ENCODE measurements around the gene DPEP3.
"Not testable (repeated sequence)": the region's sequence is repeated elsewhere in the genome, so short reads cannot be mapped to it uniquely, and the experiment has no call there.

DPEP3 gene

GRCh38 chr16:67943619-67944504, 36.4 kb downstream of the DPEP3 start, which contains the start of gene LCAT:
TSS of gene LCAT (minus strand) at chr16:67944120. CDS start at chr16:67944101, 19 bp downstream.
- no peak for DNase-seq

- DNase-seq = no peak
Measured at GRCh38 chr16:67943256-67943618, 37.1 kb downstream of the DPEP3 start.

GRCh38 chr16:67942510-67943255, 37.6 kb downstream of the DPEP3 start:
- DNase-seq = no peak

- DNase-seq = no peak
Measured at GRCh38 chr16:67942200-67942509, 38.1 kb downstream of the DPEP3 start.

GRCh38 chr16:67941469-67942199, 38.7 kb downstream of the DPEP3 start:
- DNase-seq = no peak

- no peak for DNase-seq
Measured at GRCh38 chr16:67940446-67941089, 39.7 kb downstream of the DPEP3 start.

- no peak for DNase-seq
Measured at GRCh38 chr16:67939507-67940445, 40.5 kb downstream of the DPEP3 start.

- not testable (repeated sequence) for DNase-seq
Measured at GRCh38 chr16:67937713-67938112, 42.6 kb downstream of the DPEP3 start.

- DNase-seq = no peak
Measured at GRCh38 chr16:67936880-67937605, 43.3 kb downstream of the DPEP3 start.

- peak; percentile 33 for DNase-seq
Measured at GRCh38 chr16:67936124-67936879, 44.0 kb downstream of the DPEP3 start, which contains the start of gene PSMB10. TSS of gene PSMB10 (minus strand) at chr16:67936850. CDS start at chr16:67936749, 101 bp downstream.

GRCh38 chr16:67935402-67936123, 44.7 kb downstream of the DPEP3 start:
- peak; percentile 98 for DNase-seq

- no peak for DNase-seq
Measured at GRCh38 chr16:67935101-67935401, 45.2 kb downstream of the DPEP3 start.

GRCh38 chr16:67934306-67935100, 45.8 kb downstream of the DPEP3 start:
- DNase-seq = no peak

GRCh38 chr16:67933805-67934204, 46.5 kb downstream of the DPEP3 start:
- no peak for DNase-seq

GRCh38 chr16:67932462-67932840, 47.8 kb downstream of the DPEP3 start:
- DNase-seq = no peak

GRCh38 chr16:67931712-67932461, 48.4 kb downstream of the DPEP3 start, which contains the start of gene CTRL:
TSS of gene CTRL (minus strand) at chr16:67931862. CDS start at chr16:67931852, 10 bp downstream.
- no peak for DNase-seq

GRCh38 chr16:67930678-67931211, 49.6 kb downstream of the DPEP3 start:
- DNase-seq = no peak

- DNase-seq = no peak
Measured at GRCh38 chr16:67930191-67930590, 50.1 kb downstream of the DPEP3 start.
